Esophagus (tissue), 2 donors: ENCODE results near the gene KCNMA1. TPM values are rescaled to one million over a fixed set of nuclear protein-coding genes. Genes with fewer than 3 reads are reported as not detected.

ENCODE experiments used
- H3K27ac ChIP-seq, 2 donors: one replicate each; pipeline ENCODE4 v1.5.1; 2013; ENCODE audit warnings: low read depth in 2 of 2, mild to moderate bottlenecking in 2 of 2, inconsistent platforms in 1 of 2, low read length in 1 of 2, moderate library complexity in 1 of 2
- H3K27me3 ChIP-seq, 2 donors: one replicate each; pipeline ENCODE4 v1.6.1; 2013; ENCODE audit warnings: low read length in 2 of 2, control low read depth in 1 of 2, mild to moderate bottlenecking in 1 of 2; ENCODE audit not compliant: insufficient read depth in 2 of 2, control insufficient read depth in 1 of 2
- H3K36me3 ChIP-seq, 2 donors: one replicate each; pipeline ENCODE4 v1.6.1; 2013; ENCODE audit warnings: low read length in 1 of 2; ENCODE audit not compliant: control insufficient read depth in 2 of 2, insufficient read depth in 2 of 2
- H3K4me1 ChIP-seq, 2 donors: one replicate each; pipeline ENCODE4 v1.6.1; 2013; ENCODE audit warnings: low read length in 1 of 2; ENCODE audit not compliant: control insufficient read depth in 2 of 2, insufficient read depth in 2 of 2
- H3K4me3 ChIP-seq, 2 donors: one replicate each; pipeline ENCODE4 v1.5.1; 2013; ENCODE audit warnings: low read length in 2 of 2, mild to moderate bottlenecking in 2 of 2, low read depth in 1 of 2, moderate library complexity in 1 of 2
- H3K9me3 ChIP-seq, 2 donors: one replicate each; pipeline ENCODE4 v1.6.1; 2013; ENCODE audit warnings: mild to moderate bottlenecking in 2 of 2, low read depth in 1 of 2, low read length in 1 of 2, moderate library complexity in 1 of 2; ENCODE audit not compliant: control insufficient read depth in 2 of 2, insufficient read depth in 1 of 2
- WGBS, 2 donors: extraction: QIAGEN DNeasy Blood & Tissue Kit; methylation state at CpG; one replicate each; pipeline ENCODE4 v1.1.7; 2013; 5-methylcytosine and 5-hydroxymethylcytosine counted together
- polyA plus RNA-seq, 2 donors: library from polyadenylated mRNA; stranded (reverse); fragments of 200-250 nt; gene quantifications; one replicate each; pipeline ENCODE4 v1.2.3, GENCODE V29; 2013
- donor health status: healthy with polysubstance abuse.
- donor health status: Bipolar disorder and iron deficiency.

The KCNMA1 gene
- polyA plus RNA-seq, 2 donors: 8.4 to 11.2 TPM

GRCh38 chr10:77028042-77028441 is 609.6 kb downstream of the KCNMA1 start:
- H3K4me3 ChIP-seq: no peak overlapping the region
- H3K9me3 ChIP-seq: no peaks in the 10 kb centered on the region
- H3K27me3 ChIP-seq: no peaks in the 10 kb centered on the region
- H3K4me1 ChIP-seq: no peaks in the 10 kb centered on the region
- 79 to 83% methylated on average over 6 of the region's 6 CpGs for WGBS, 2 donors
- H3K27ac ChIP-seq: no peak overlapping the region
- no peaks in the 10 kb centered on the region for H3K36me3 ChIP-seq

GRCh38 chr10:77027576-77027975 is 610.0 kb downstream of the KCNMA1 start:
- 84 to 89% methylated on average over 9 of the region's 9 CpGs for WGBS, 2 donors
- Histone ChIP-seq H3K4me3 (no peak overlapping the region), H3K4me1 (no peaks in the 10 kb centered on the region), H3K9me3 (no peaks in the 10 kb centered on the region), H3K27me3 (no peaks in the 10 kb centered on the region), H3K36me3 (no peaks in the 10 kb centered on the region), H3K27ac (no peak overlapping the region)

GRCh38 chr10:77027141-77027540 is 610.5 kb downstream of the KCNMA1 start:
- Histone ChIP-seq H3K9me3 (no peaks in the 10 kb centered on the region), H3K36me3 (no peaks in the 10 kb centered on the region), H3K4me3 (no peak overlapping the region), H3K4me1 (no peaks in the 10 kb centered on the region), H3K27me3 (no peaks in the 10 kb centered on the region), H3K27ac (no peak overlapping the region)
- 87 to 89% methylated on average over 2 of the region's 2 CpGs for WGBS, 2 donors

GRCh38 chr10:77026148-77026547 is 611.5 kb downstream of the KCNMA1 start:
- no peak overlapping the region for H3K4me3 ChIP-seq
- no peaks in the 10 kb centered on the region for H3K9me3 ChIP-seq
- H3K27me3 ChIP-seq: no peaks in the 10 kb centered on the region
- no peaks in the 10 kb centered on the region for H3K36me3 ChIP-seq
- no peak overlapping the region for H3K27ac ChIP-seq
- WGBS, 2 donors: 90 to 95% methylated on average over 5 of the region's 5 CpGs
- no peaks in the 10 kb centered on the region for H3K4me1 ChIP-seq

GRCh38 chr10:77024461-77024860 is 613.1 kb downstream of the KCNMA1 start:
- Histone ChIP-seq H3K4me1 (no peaks in the 10 kb centered on the region), H3K36me3 (no peaks in the 10 kb centered on the region), H3K9me3 (no peaks in the 10 kb centered on the region), H3K27ac (no peak overlapping the region), H3K4me3 (no peak overlapping the region), H3K27me3 (no peaks in the 10 kb centered on the region)

GRCh38 chr10:77023396-77023795 is 614.2 kb downstream of the KCNMA1 start:
- no peaks in the 10 kb centered on the region for H3K9me3 ChIP-seq
- H3K4me1 ChIP-seq: no peaks in the 10 kb centered on the region
- no peaks in the 10 kb centered on the region for H3K27me3 ChIP-seq
- no peak overlapping the region for H3K4me3 ChIP-seq
- no peaks in the 10 kb centered on the region for H3K36me3 ChIP-seq
- WGBS, 2 donors: 77 to 80% methylated on average over 2 of the region's 2 CpGs
- H3K27ac ChIP-seq: no peak overlapping the region

GRCh38 chr10:77022671-77023070 is 614.9 kb downstream of the KCNMA1 start:
- WGBS, 2 donors: 61 to 90% methylated on average over 4 of the region's 4 CpGs
- no peak overlapping the region for H3K27ac ChIP-seq

GRCh38 chr10:77021966-77022490 is 615.6 kb downstream of the KCNMA1 start:
- Histone ChIP-seq H3K4me3 (no peak overlapping the region), H3K9me3 (no peaks in the 10 kb centered on the region), H3K4me1 (no peaks in the 10 kb centered on the region), H3K36me3 (no peaks in the 10 kb centered on the region), H3K27me3 (no peaks in the 10 kb centered on the region), H3K27ac (no peak overlapping the region)
- 52 to 58% methylated on average over 4 of the region's 4 CpGs for WGBS, 2 donors

More at GRCh38 chr10:77022671-77023070, 614.9 kb downstream of the KCNMA1 start:
- Histone ChIP-seq H3K27me3 (no peaks in the 10 kb centered on the region), H3K4me1 (no peaks in the 10 kb centered on the region), H3K4me3 (no peak overlapping the region), H3K36me3 (no peaks in the 10 kb centered on the region), H3K9me3 (no peaks in the 10 kb centered on the region)

- H3K27ac ChIP-seq: no peak overlapping the region
- WGBS, 2 donors: 75% methylated on average over 4 of the region's 4 CpGs
- H3K27me3 ChIP-seq: no peaks in the 10 kb centered on the region
- H3K4me3 ChIP-seq: no peak overlapping the region
- H3K36me3 ChIP-seq: no peaks in the 10 kb centered on the region
- no peaks in the 10 kb centered on the region for H3K4me1 ChIP-seq
- H3K9me3 ChIP-seq: no peaks in the 10 kb centered on the region
These were observed 617.1 kb downstream of the KCNMA1 start for GRCh38 chr10:77020426-77021040.

- no peaks in the 10 kb centered on the region for H3K9me3 ChIP-seq
- no peak overlapping the region for H3K27ac ChIP-seq
- no peaks in the 10 kb centered on the region for H3K27me3 ChIP-seq
- WGBS, 2 donors: 88 to 89% methylated on average over 4 of the region's 4 CpGs
- no peaks in the 10 kb centered on the region for H3K4me1 ChIP-seq
- no peaks in the 10 kb centered on the region for H3K36me3 ChIP-seq
- H3K4me3 ChIP-seq: no peak overlapping the region
These were observed 620.8 kb downstream of the KCNMA1 start for GRCh38 chr10:77016855-77017254.
